Measurements from ENCODE around the gene ZNF680. TPM values are rescaled to one million over a fixed set of nuclear protein-coding genes. Genes with fewer than 3 reads are reported as not detected.

The ZNF680 gene
- 12.5 and 17.3 TPM in 2 replicates for total RNA-seq

GRCh38 chr7:64562626-64563278 lies at the start of gene ZNF680:
ZNF680 (minus strand) TSS chr7:64563071; CDS start chr7:64562954, 117 bp downstream.

Other genes with a start within 250 kb of the ZNF680 start
- 4.6 and 4.8 TPM in 2 replicates for gene ZNF736, start 249.1 kb downstream of the ZNF680 start, total RNA-seq
- 1.9 and 3.3 TPM in 2 replicates for gene ZNF107, start 103.1 kb upstream of the ZNF680 start, total RNA-seq
- 4.5 and 5.2 TPM in 2 replicates for gene ZNF138, start 231.4 kb upstream of the ZNF680 start, total RNA-seq

Measured in cardiac ventricle fibroblast (primary cell).